SK-N-SH (cell line): ENCODE data around the gene ATP1B1.

Experiments
- ELF1 ChIP-seq: IDR thresholded peaks from 2 replicates; pipeline ENCODE4 v1.4.0; 2012
- EZH2phosphoT487 ChIP-seq: fragments of 200-600 bp; sonication (generic); IDR thresholded peaks from 2 replicates; pipeline ENCODE4 v1.6.1; 2017; ENCODE audit warnings: low read depth, mixed run types, mild to moderate bottlenecking, antibody characterized with exemption, moderate library complexity, borderline replicate concordance
- NRF1 ChIP-seq: IDR thresholded peaks from 2 replicates; pipeline ENCODE4 v1.6.1; 2012; ENCODE audit warnings: low read depth, mild to moderate bottlenecking, low read length
- POLR2AphosphoS5 ChIP-seq: IDR thresholded peaks from 2 replicates; pipeline ENCODE4 v1.6.1; 2012; ENCODE audit warnings: low read depth, low read length
- REST ChIP-seq: IDR thresholded peaks from 2 replicates; pipeline ENCODE4 v1.6.1; 2012; ENCODE audit warnings: mild to moderate bottlenecking, low read depth, low read length, moderate library complexity
- SMC3 ChIP-seq: IDR thresholded peaks from 2 replicates; pipeline ENCODE4 v1.6.1; 2012; ENCODE audit warnings: low read depth, low read length, improper control_type of control experiment
- TAF1 ChIP-seq: IDR thresholded peaks from 2 replicates; pipeline ENCODE4 v1.6.1; 2012; ENCODE audit warnings: low read depth, mild to moderate bottlenecking, low read length, moderate library complexity, borderline replicate concordance
- TF ChIP-seq, protein P1 (sequence below): fragments of 200-600 bp; sonication (generic); IDR thresholded peaks from 2 replicates; pipeline ENCODE4 v1.6.1; 2017; ENCODE audit warnings: antibody characterized with exemption, mild to moderate bottlenecking, moderate library complexity
- TF ChIP-seq, protein P2 (sequence below): fragments of 150-350 bp; IDR thresholded peaks from 2 replicates; pipeline ENCODE4 v1.6.1; 2017; ENCODE audit warnings: antibody characterized with exemption, low read length, low read depth, borderline replicate concordance

DNA sequence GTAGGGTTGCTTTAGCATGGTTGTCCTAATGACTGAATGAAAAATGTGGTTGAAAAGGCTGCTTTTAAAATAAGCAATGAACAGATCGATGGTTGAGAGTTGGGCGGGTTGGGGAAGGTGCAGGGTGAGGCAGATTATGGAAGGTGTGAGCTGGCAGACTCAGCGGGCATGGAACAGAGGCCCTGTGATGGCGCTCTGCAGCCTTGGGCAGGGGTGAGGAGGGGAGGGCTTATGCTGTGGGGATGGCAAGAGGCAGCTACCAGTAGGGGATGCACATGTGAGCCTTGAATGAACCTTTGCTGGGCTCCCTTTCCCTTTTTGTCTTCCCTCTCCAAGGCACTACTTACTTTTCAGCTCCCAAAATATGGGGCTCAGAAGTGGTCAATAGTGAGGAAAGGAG, 30.9 kb downstream of the ATP1B1 start:
- TF ChIP-seq NRF1 (no peak), REST (no peak), TAF1 (no peak), POLR2AphosphoS5 (no peak), EZH2phosphoT487 (no peak), ELF1 (no peak), SMC3 (no peak)
- TF ChIP-seq, protein P1, sequence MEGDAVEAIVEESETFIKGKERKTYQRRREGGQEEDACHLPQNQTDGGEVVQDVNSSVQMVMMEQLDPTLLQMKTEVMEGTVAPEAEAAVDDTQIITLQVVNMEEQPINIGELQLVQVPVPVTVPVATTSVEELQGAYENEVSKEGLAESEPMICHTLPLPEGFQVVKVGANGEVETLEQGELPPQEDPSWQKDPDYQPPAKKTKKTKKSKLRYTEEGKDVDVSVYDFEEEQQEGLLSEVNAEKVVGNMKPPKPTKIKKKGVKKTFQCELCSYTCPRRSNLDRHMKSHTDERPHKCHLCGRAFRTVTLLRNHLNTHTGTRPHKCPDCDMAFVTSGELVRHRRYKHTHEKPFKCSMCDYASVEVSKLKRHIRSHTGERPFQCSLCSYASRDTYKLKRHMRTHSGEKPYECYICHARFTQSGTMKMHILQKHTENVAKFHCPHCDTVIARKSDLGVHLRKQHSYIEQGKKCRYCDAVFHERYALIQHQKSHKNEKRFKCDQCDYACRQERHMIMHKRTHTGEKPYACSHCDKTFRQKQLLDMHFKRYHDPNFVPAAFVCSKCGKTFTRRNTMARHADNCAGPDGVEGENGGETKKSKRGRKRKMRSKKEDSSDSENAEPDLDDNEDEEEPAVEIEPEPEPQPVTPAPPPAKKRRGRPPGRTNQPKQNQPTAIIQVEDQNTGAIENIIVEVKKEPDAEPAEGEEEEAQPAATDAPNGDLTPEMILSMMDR: no peak
- TF ChIP-seq, protein P2, sequence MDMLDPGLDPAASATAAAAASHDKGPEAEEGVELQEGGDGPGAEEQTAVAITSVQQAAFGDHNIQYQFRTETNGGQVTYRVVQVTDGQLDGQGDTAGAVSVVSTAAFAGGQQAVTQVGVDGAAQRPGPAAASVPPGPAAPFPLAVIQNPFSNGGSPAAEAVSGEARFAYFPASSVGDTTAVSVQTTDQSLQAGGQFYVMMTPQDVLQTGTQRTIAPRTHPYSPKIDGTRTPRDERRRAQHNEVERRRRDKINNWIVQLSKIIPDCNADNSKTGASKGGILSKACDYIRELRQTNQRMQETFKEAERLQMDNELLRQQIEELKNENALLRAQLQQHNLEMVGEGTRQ: no peak
